Measurements from ENCODE around the gene CACNA1S. TPM values are rescaled to one million over a fixed set of nuclear protein-coding genes. Genes with fewer than 3 reads are reported as not detected.

CACNA1S gene
- total RNA-seq, 1 experiment from 2014 or later, result 0.02 TPM

- TF ChIP-seq, protein P1, sequence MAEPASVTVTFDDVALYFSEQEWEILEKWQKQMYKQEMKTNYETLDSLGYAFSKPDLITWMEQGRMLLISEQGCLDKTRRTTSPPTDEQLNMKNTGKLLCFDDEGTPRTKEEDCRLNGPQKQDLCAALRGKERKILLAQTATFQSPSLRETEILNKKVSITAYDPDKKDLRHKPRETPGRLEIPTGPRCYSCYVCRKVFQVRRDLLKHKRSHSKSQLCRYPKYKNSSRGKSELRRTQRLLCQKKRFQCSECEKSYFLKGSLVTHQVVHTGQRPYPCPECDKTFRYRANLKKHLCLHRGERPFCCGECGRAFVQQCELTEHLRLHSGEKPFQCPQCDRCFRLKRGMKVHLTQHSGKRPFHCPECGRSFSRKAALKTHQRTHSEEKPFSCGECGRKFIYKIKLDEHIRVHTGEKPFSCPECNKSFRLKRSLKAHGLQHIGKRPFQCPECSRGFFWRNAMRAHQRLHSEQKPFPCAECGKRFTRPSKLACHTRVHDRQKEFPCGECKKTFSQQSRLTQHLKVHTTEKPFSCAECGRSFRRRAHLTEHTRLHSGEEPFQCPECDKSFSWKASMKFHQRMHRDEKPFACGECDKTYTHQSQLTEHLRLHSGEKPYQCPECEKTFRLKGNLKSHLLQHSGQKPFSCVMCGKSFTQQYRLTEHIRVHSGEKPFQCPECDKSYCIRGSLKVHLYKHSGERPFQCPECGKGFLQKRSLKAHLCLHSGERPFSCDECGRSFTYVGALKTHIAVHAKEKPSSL (CRISPR knock-in tag; conservative IDR thresholded peaks at IDR 0.05), result no peak
- no peak for TF ChIP-seq NFATC4 (CRISPR knock-in tag; IDR thresholded peaks at IDR 0.05)
Measured at GRCh38 chr1:201016211-201016651, 96.0 kb downstream of the CACNA1S start (continued).

DNA sequence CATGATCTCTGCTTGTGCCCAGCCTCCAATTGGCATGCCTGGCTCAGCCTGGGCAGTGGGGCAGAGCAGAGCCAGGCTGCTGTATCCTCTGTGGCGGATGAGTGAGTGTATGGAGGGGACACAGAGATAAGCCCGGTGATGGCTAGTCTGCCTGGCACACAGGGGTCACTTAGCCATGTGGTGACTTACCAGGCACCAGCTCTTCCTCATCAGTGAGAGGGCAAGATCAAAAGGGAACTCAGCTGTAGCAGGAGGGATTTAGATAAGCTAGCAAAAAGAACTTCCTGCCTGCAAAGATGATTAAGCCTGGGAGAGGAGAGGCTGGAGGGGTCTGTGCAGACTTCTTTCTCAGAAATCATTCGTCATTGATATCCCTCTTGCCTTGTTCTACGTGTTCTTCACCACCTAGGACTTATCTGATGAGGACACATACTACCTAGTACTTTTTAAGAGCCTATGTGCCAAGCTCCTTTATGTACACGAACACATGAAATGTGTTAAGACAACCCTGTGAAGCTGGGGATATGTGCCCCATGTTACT is 96.6 kb downstream of the CACNA1S start:
- POLR2A ChIA-PET, result interaction anchor here (0.6 to 1.4 kb wide), 3 partner anchors 23 to 835 kb away, joined by 3 to 5 read pairs (median 3); no protein-coding TSS in a partner anchor
- H3K4me3 Mint-ChIP-seq, result no peak overlapping the region
- TF ChIP-seq NR1H2 (CRISPR knock-in tag; IDR thresholded peaks at IDR 0.05) (no peak), GABPB1 (CRISPR knock-in tag; IDR thresholded peaks at IDR 0.05) (no peak), CBFB (CRISPR knock-in tag; IDR thresholded peaks at IDR 0.05; ENCODE audit: low read depth) (no peak), JAZF1 (CRISPR knock-in tag; IDR thresholded peaks at IDR 0.05) (no peak), ESRRA (CRISPR knock-in tag; IDR thresholded peaks at IDR 0.05; ENCODE audit: borderline replicate concordance) (no peak), ZMAT4 (CRISPR knock-in tag; IDR thresholded peaks at IDR 0.05) (no peak), FOXP1 (CRISPR knock-in tag; IDR thresholded peaks at IDR 0.05; ENCODE audit: borderline replicate concordance) (no peak), CTCF (IDR thresholded peaks at IDR 0.05) (no peak), EMX1 (CRISPR knock-in tag; IDR thresholded peaks at IDR 0.05) (no peak), MLX (CRISPR knock-in tag; IDR thresholded peaks at IDR 0.05) (no peak), HMGA2 (CRISPR knock-in tag; IDR thresholded peaks at IDR 0.05) (no peak), ZNF416 (CRISPR knock-in tag; IDR thresholded peaks at IDR 0.05) (no peak), AR (CRISPR knock-in tag; IDR thresholded peaks at IDR 0.05) (no peak)
- TF ChIP-seq, protein P2, sequence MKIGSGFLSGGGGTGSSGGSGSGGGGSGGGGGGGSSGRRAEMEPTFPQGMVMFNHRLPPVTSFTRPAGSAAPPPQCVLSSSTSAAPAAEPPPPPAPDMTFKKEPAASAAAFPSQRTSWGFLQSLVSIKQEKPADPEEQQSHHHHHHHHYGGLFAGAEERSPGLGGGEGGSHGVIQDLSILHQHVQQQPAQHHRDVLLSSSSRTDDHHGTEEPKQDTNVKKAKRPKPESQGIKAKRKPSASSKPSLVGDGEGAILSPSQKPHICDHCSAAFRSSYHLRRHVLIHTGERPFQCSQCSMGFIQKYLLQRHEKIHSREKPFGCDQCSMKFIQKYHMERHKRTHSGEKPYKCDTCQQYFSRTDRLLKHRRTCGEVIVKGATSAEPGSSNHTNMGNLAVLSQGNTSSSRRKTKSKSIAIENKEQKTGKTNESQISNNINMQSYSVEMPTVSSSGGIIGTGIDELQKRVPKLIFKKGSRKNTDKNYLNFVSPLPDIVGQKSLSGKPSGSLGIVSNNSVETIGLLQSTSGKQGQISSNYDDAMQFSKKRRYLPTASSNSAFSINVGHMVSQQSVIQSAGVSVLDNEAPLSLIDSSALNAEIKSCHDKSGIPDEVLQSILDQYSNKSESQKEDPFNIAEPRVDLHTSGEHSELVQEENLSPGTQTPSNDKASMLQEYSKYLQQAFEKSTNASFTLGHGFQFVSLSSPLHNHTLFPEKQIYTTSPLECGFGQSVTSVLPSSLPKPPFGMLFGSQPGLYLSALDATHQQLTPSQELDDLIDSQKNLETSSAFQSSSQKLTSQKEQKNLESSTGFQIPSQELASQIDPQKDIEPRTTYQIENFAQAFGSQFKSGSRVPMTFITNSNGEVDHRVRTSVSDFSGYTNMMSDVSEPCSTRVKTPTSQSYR (CRISPR knock-in tag; IDR thresholded peaks at IDR 0.05), result no peak
- TF ChIP-seq, protein P3, sequence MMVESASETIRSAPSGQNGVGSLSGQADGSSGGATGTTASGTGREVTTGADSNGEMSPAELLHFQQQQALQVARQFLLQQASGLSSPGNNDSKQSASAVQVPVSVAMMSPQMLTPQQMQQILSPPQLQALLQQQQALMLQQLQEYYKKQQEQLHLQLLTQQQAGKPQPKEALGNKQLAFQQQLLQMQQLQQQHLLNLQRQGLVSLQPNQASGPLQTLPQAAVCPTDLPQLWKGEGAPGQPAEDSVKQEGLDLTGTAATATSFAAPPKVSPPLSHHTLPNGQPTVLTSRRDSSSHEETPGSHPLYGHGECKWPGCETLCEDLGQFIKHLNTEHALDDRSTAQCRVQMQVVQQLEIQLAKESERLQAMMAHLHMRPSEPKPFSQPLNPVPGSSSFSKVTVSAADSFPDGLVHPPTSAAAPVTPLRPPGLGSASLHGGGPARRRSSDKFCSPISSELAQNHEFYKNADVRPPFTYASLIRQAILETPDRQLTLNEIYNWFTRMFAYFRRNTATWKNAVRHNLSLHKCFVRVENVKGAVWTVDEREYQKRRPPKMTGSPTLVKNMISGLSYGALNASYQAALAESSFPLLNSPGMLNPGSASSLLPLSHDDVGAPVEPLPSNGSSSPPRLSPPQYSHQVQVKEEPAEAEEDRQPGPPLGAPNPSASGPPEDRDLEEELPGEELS (CRISPR knock-in tag; IDR thresholded peaks at IDR 0.05), result no peak
- TF ChIP-seq, protein P4, sequence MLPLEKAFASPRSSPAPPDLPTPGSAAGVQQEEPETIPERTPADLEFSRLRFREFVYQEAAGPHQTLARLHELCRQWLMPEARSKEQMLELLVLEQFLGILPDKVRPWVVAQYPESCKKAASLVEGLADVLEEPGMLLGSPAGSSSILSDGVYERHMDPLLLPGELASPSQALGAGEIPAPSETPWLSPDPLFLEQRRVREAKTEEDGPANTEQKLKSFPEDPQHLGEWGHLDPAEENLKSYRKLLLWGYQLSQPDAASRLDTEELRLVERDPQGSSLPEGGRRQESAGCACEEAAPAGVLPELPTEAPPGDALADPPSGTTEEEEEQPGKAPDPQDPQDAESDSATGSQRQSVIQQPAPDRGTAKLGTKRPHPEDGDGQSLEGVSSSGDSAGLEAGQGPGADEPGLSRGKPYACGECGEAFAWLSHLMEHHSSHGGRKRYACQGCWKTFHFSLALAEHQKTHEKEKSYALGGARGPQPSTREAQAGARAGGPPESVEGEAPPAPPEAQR (CRISPR knock-in tag; IDR thresholded peaks at IDR 0.05), result no peak
- TF ChIP-seq, protein P5, sequence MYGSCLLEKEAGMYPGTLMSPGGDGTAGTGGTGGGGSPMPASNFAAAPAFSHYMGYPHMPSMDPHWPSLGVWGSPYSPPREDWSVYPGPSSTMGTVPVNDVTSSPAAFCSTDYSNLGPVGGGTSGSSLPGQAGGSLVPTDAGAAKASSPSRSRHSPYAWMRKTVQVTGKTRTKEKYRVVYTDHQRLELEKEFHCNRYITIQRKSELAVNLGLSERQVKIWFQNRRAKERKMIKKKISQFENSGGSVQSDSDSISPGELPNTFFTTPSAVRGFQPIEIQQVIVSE (CRISPR knock-in tag; IDR thresholded peaks at IDR 0.05; ENCODE audit: borderline replicate concordance), result no peak

More for the DNA sequence above, 96.6 kb downstream of the CACNA1S start:
- H3K9me3 Mint-ChIP-seq, result no peaks in the 10 kb centered on the region
- no peaks in the 10 kb centered on the region for H3K36me3 Mint-ChIP-seq
- CTCF ChIA-PET, result interaction anchor here (0.7 to 13.8 kb wide), 9 partner anchors 10 to 498 kb away, joined by 3 to 218 read pairs (median 5); partner anchors contain the start of gene KIF21B
- no peak overlapping the region for H3K27ac Mint-ChIP-seq
- ATAC-seq, result no peak
- H3K4me1 Mint-ChIP-seq, result peaks cover 46% of the 10 kb centered on the region
- no peaks in the 10 kb centered on the region for H3K27me3 Mint-ChIP-seq (ENCODE audit: low read depth)
- DNase-seq (ENCODE audit: low spot score), result no peak

Measured in WTC11 (cell line).